Effector memory CD4-positive, alpha-beta T cell (primary cell): ENCODE results near the gene KRT14.
A peak's percentile ranks its signal among the peaks of the same experiment; 100 is the strongest.
"Not testable (repeated sequence)": the region's sequence is repeated elsewhere in the genome, so short reads cannot be mapped to it uniquely, and the experiment has no call there.

Source experiments
- DNase-seq, 3 donors: peaks; one replicate each; pipeline ENCODE4 v3.0.0-alpha.2; 2020
- H3K27ac ChIP-seq: 2 replicates; pipeline ENCODE4 v1.7.0; 2013; ENCODE audit warnings: mild to moderate bottlenecking, low read length, moderate library complexity; ENCODE audit not compliant: insufficient read depth, poor library complexity, severe bottlenecking
- H3K27me3 ChIP-seq: replicated peaks from 2 replicates; pipeline ENCODE4 v1.7.0; 2013; ENCODE audit warnings: mild to moderate bottlenecking, low read length; ENCODE audit not compliant: insufficient read depth, control insufficient read depth, poor library complexity, severe bottlenecking
- H3K36me3 ChIP-seq: 2 replicates; pipeline ENCODE4 v1.7.0; 2013; ENCODE audit warnings: mild to moderate bottlenecking, low read length, moderate library complexity; ENCODE audit not compliant: control insufficient read depth, insufficient read depth
- H3K4me1 ChIP-seq: 2 replicates; pipeline ENCODE4 v1.7.0; 2013; ENCODE audit warnings: low read length, mild to moderate bottlenecking; ENCODE audit not compliant: control insufficient read depth, insufficient read depth, poor library complexity, severe bottlenecking
- H3K4me3 ChIP-seq: 2 replicates; pipeline ENCODE4 v1.7.0; 2013; ENCODE audit warnings: low read length, low read depth, mild to moderate bottlenecking; ENCODE audit not compliant: insufficient read depth, poor library complexity, severe bottlenecking
- H3K9me3 ChIP-seq: 2 replicates; pipeline ENCODE4 v1.7.0; 2013; ENCODE audit warnings: mild to moderate bottlenecking, low read length, moderate library complexity; ENCODE audit not compliant: control insufficient read depth

Gene KRT14

GRCh38 chr17:41584331-41584927 is 2.3 kb downstream of the KRT14 start:
- not testable (repeated sequence) for H3K9me3 ChIP-seq, H3K27ac ChIP-seq, H3K4me3 ChIP-seq, DNase-seq, H3K27me3 ChIP-seq, H3K4me1 ChIP-seq, H3K36me3 ChIP-seq

- Histone ChIP-seq H3K27ac (no peak overlapping the region), H3K9me3 (no peaks in the 10 kb centered on the region), H3K27me3 (peaks cover 3% of the 10 kb centered on the region), H3K4me1 (peaks cover 5% of the 10 kb centered on the region), H3K4me3 (no peak overlapping the region), H3K36me3 (no peaks in the 10 kb centered on the region)
- no peak for DNase-seq
Measured at GRCh38 chr17:41583137-41584127, 3.3 kb downstream of the KRT14 start.

GRCh38 chr17:41582061-41582968 is 4.4 kb downstream of the KRT14 start:
- H3K27me3 ChIP-seq, H3K4me1 ChIP-seq, H3K36me3 ChIP-seq, DNase-seq, H3K27ac ChIP-seq, H3K4me3 ChIP-seq, H3K9me3 ChIP-seq: not testable (repeated sequence)

GRCh38 chr17:41581366-41582060 is 5.2 kb downstream of the KRT14 start:
- no peak overlapping the region for H3K27ac ChIP-seq
- H3K27me3 ChIP-seq: peaks cover 3% of the 10 kb centered on the region
- no peaks in the 10 kb centered on the region for H3K9me3 ChIP-seq
- no peak for DNase-seq
- H3K4me1 ChIP-seq: peaks cover 5% of the 10 kb centered on the region
- H3K36me3 ChIP-seq: no peaks in the 10 kb centered on the region
- no peak overlapping the region for H3K4me3 ChIP-seq

- no peak for DNase-seq
- no peak overlapping the region for H3K4me3 ChIP-seq
- no peaks in the 10 kb centered on the region for H3K36me3 ChIP-seq
- H3K9me3 ChIP-seq: no peaks in the 10 kb centered on the region
- H3K27me3 ChIP-seq: peaks cover 3% of the 10 kb centered on the region
- H3K27ac ChIP-seq: no peak overlapping the region
- H3K4me1 ChIP-seq: peaks cover 5% of the 10 kb centered on the region
Measured at GRCh38 chr17:41580687-41581365, 5.9 kb downstream of the KRT14 start.

- Histone ChIP-seq H3K4me1 (peaks cover 5% of the 10 kb centered on the region), H3K36me3 (no peaks in the 10 kb centered on the region), H3K27me3 (peaks cover 7% of the 10 kb centered on the region), H3K9me3 (no peaks in the 10 kb centered on the region), H3K27ac (no peak overlapping the region), H3K4me3 (no peak overlapping the region)
- DNase-seq: no peak
Measured at GRCh38 chr17:41580244-41580575, 6.5 kb downstream of the KRT14 start.

GRCh38 chr17:41579484-41580243 is 7.0 kb downstream of the KRT14 start:
- H3K27ac ChIP-seq: no peak overlapping the region
- H3K4me3 ChIP-seq: no peak overlapping the region
- peaks cover 8% of the 10 kb centered on the region for H3K27me3 ChIP-seq
- peak in 2 of 3 donors; percentile 26 to 43 for DNase-seq
- peaks cover 5% of the 10 kb centered on the region for H3K4me1 ChIP-seq
- H3K36me3 ChIP-seq: no peaks in the 10 kb centered on the region
- no peaks in the 10 kb centered on the region for H3K9me3 ChIP-seq

GRCh38 chr17:41578971-41579370 is 7.7 kb downstream of the KRT14 start:
- H3K4me1 ChIP-seq: peaks cover 5% of the 10 kb centered on the region
- no peak overlapping the region for H3K4me3 ChIP-seq
- peaks cover 8% of the 10 kb centered on the region for H3K27me3 ChIP-seq
- DNase-seq: no peak
- H3K36me3 ChIP-seq: no peaks in the 10 kb centered on the region
- H3K27ac ChIP-seq: no peak overlapping the region
- H3K9me3 ChIP-seq: no peaks in the 10 kb centered on the region
